OCI-M2 (cell line): ENCODE data around the gene JOSD1.

Experiments used
- DNase-seq: peaks from one replicate; lab custom pipeline; 2025; ENCODE audit not compliant: unreplicated experiment; lab: John Stamatoyannopoulos, UW

Gene JOSD1

GRCh38 chr22:38733724-38734381 lies 33.1 kb upstream of the JOSD1 start:
- DNase-seq: no peak

- DNase-seq: no peak
Measured at GRCh38 chr22:38733329-38733723, 32.6 kb upstream of the JOSD1 start.

GRCh38 chr22:38732251-38732815 lies 31.6 kb upstream of the JOSD1 start:
- no peak for DNase-seq

GRCh38 chr22:38731703-38732161 lies 31.0 kb upstream of the JOSD1 start:
- DNase-seq: no peak

GRCh38 chr22:38730411-38730871 lies 29.7 kb upstream of the JOSD1 start:
- DNase-seq: no peak

- no peak for DNase-seq
Measured at GRCh38 chr22:38729946-38730345, 29.2 kb upstream of the JOSD1 start.

- DNase-seq: no peak
Measured at GRCh38 chr22:38728871-38729796, 28.4 kb upstream of the JOSD1 start.

- no peak for DNase-seq
Measured at GRCh38 chr22:38727530-38728451, 27.0 kb upstream of the JOSD1 start.

GRCh38 chr22:38727123-38727522 lies 26.4 kb upstream of the JOSD1 start:
- DNase-seq: no peak

- no peak for DNase-seq
Measured at GRCh38 chr22:38725900-38726655, 25.3 kb upstream of the JOSD1 start.

GRCh38 chr22:38724926-38725571 lies 24.3 kb upstream of the JOSD1 start:
- no peak for DNase-seq

- no peak for DNase-seq
Measured at GRCh38 chr22:38724176-38724575, 23.4 kb upstream of the JOSD1 start.

- DNase-seq: no peak
Measured at GRCh38 chr22:38721551-38721950, 20.8 kb upstream of the JOSD1 start.

GRCh38 chr22:38720350-38720749 lies 19.6 kb upstream of the JOSD1 start:
- no peak for DNase-seq

- no peak for DNase-seq
Measured at GRCh38 chr22:38719196-38719595, 18.5 kb upstream of the JOSD1 start.

- DNase-seq: no peak
Measured at GRCh38 chr22:38718414-38718813, 17.7 kb upstream of the JOSD1 start.

- DNase-seq: no peak
Measured at GRCh38 chr22:38717244-38717643, 16.5 kb upstream of the JOSD1 start.

- DNase-seq: no peak
Measured at GRCh38 chr22:38716826-38717225, 16.1 kb upstream of the JOSD1 start.

GRCh38 chr22:38716271-38716670 lies 15.5 kb upstream of the JOSD1 start:
- no peak for DNase-seq

- DNase-seq: no peak
Measured at GRCh38 chr22:38715852-38716251, 15.1 kb upstream of the JOSD1 start.
